BE2C (cell line): Measurements from ENCODE around the gene CREB1. TPM values are rescaled to one million over a fixed set of nuclear protein-coding genes. Genes with fewer than 3 reads are reported as not detected.

Experiments
- DNase-seq: peaks from one replicate; pipeline ENCODE4 v3.0.0-alpha.2; 2020
- H3K27me3 ChIP-seq: fragments of 250-450 bp; sonication (Bioruptor Pico); 2 replicates; pipeline ENCODE4 v1.5.1; 2020; ENCODE audit warnings: mild to moderate bottlenecking
- H3K36me3 ChIP-seq: fragments of 250-450 bp; sonication (Bioruptor Pico); 2 replicates; pipeline ENCODE4 v1.5.1; 2020; ENCODE audit warnings: mild to moderate bottlenecking
- H3K4me1 ChIP-seq: fragments of 250-450 bp; sonication (Bioruptor Pico); 2 replicates; pipeline ENCODE4 v1.5.1; 2020
- H3K4me3 ChIP-seq: 2 replicates; pipeline ENCODE4 v1.5.1; 2011; ENCODE audit warnings: low read depth, low read length
- H3K9me3 ChIP-seq: fragments of 250-450 bp; sonication (Bioruptor Pico); 2 replicates; pipeline ENCODE4 v1.5.1; 2020
- polyA plus RNA-seq: library from polyadenylated mRNA; unstranded; fragments of >200 nt; gene quantifications from one replicate; pipeline ENCODE4 v1.2.1, GENCODE V29; 2012; ENCODE audit warnings: low read depth, missing spikeins; ENCODE audit not compliant: insufficient read length, insufficient read depth
- TF ChIP-seq, protein P1 (sequence below): IDR thresholded peaks from 2 replicates; pipeline ENCODE4 v1.5.1; 2012; ENCODE audit warnings: mild to moderate bottlenecking, low read depth, low read length

The CREB1 gene
- polyA plus RNA-seq: 27.1 TPM

DNA sequence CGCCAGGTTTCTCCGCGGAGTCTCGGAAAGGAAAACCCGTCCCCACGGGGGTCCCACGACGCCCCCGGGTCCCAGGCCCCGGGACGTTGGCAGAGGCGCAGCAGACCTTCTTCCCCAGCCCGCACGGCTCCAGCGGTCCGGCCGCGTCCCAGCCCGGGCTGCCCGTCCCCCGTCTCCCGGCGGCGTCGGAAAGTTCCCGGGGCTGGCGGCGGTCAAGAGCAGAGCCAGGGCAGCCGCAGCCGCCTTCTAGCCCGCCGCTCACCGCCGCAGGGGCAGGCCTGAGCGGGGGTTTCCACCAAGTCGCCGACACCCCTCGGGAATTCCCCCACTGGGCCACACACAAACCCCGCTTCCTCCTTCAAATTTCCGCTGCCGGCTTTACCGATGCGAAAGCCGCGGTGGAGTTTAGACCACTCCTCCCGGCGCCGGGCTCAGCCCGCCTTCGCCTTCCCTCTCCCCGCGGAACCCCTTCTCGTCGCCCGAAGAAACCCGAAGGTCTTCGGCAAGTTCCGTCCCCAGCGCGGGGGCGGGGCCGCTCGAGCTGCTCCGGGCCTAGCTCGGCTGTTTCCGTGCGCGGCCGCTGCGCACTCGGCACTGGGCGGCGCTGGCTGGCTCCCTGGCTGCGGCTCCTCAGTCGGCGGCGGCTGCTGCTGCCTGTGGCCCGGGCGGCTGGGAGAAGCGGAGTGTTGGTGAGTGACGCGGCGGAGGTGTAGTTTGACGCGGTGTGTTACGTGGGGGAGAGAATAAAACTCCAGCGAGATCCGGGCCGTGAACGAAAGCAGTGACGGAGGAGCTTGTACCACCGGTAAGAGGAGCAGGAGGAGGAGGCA, at the start of gene CREB1:
Gene CREB1 (plus strand): TSS at position 633 of the 830 bp plus-strand sequence. CDS start 25,674 bp downstream, outside the sequence.
- Histone ChIP-seq H3K36me3 (no peaks in the 10 kb centered on the region), H3K9me3 (no peaks in the 10 kb centered on the region), H3K27me3 (no peaks in the 10 kb centered on the region), H3K4me1 (no peaks in the 10 kb centered on the region), H3K4me3 (peak within 1 kb of the TSS; percentile 99)
- TF ChIP-seq, protein P1, sequence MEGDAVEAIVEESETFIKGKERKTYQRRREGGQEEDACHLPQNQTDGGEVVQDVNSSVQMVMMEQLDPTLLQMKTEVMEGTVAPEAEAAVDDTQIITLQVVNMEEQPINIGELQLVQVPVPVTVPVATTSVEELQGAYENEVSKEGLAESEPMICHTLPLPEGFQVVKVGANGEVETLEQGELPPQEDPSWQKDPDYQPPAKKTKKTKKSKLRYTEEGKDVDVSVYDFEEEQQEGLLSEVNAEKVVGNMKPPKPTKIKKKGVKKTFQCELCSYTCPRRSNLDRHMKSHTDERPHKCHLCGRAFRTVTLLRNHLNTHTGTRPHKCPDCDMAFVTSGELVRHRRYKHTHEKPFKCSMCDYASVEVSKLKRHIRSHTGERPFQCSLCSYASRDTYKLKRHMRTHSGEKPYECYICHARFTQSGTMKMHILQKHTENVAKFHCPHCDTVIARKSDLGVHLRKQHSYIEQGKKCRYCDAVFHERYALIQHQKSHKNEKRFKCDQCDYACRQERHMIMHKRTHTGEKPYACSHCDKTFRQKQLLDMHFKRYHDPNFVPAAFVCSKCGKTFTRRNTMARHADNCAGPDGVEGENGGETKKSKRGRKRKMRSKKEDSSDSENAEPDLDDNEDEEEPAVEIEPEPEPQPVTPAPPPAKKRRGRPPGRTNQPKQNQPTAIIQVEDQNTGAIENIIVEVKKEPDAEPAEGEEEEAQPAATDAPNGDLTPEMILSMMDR: no peak
- DNase-seq: peak; percentile 98

DNA sequence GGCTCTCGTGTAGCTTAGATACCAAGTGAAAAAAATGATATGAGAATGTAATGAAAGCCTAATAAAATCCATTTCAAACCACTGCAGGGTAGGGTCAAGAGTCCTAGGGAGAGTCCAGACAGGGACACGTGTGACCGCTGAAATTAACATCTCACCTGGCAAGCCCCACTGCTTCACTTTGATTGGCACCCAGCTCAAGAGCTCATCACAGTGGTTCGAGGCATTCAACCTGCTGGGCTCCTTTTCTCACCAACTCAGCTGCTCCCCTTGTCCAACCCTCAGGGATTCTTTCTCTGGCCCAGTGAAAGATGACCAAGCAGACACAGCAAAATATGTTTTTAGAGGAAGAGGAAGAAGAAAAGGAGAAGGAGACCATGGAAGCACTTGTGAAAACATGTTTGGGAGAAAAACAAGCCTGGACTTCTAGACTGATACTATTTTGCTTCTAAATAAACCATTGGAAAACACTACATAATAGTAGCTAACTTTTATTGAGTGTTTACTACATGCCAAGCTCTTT, 49.2 kb upstream of the CREB1 start:
- Histone ChIP-seq H3K4me1 (no peaks in the 10 kb centered on the region), H3K27me3 (no peaks in the 10 kb centered on the region), H3K4me3 (no peak overlapping the region), H3K36me3 (no peaks in the 10 kb centered on the region), H3K9me3 (no peaks in the 10 kb centered on the region; the same call in 1 of the 2 replicates)
- TF ChIP-seq, protein P1: no peak
- DNase-seq: no peak

DNA sequence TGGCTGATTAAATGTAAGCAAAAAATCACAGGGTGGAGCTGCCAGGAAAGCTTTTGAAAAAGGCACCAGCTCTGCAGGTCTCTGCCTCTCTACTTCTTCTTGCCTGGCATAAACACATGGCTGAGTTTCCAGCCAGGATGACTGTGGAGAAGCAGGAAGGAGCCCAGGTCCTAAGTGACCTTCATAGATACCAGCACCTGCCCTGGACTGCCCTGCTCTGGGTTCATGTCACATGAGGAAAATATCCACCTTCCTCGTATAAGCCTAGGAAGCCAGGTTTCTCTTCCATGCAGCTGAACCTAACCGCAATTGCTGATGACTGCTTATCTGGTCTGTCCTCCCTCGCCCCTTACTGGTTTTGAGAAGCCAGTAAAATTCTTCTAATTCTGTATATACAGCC, 47.8 kb upstream of the CREB1 start:
- no peaks in the 10 kb centered on the region; the same call in 1 of the 2 replicates for H3K9me3 ChIP-seq
- no peaks in the 10 kb centered on the region for H3K27me3 ChIP-seq
- H3K4me3 ChIP-seq: no peak overlapping the region
- no peak for DNase-seq
- no peaks in the 10 kb centered on the region for H3K36me3 ChIP-seq
- no peaks in the 10 kb centered on the region for H3K4me1 ChIP-seq
- TF ChIP-seq, protein P1: no peak

DNA sequence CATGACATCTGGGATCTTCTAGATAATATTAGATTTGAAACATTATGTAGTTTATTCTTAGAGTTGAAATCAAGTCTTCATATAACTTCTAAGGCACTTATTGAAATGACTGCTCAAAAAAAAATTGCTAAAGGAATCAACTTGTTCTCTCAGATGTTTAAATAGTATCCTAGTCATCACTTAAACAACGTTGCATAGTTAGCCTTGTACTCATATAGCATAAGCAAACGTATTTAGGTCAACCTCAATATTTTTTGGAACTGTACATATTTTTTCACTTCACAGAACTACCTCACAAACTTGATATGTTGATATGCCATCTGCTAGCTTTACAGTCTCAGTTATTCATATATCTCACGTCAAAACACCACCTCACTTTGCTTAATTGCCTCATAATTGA, 47.1 kb upstream of the CREB1 start:
- TF ChIP-seq, protein P1: no peak
- no peaks in the 10 kb centered on the region for H3K27me3 ChIP-seq
- no peak for DNase-seq

DNA sequence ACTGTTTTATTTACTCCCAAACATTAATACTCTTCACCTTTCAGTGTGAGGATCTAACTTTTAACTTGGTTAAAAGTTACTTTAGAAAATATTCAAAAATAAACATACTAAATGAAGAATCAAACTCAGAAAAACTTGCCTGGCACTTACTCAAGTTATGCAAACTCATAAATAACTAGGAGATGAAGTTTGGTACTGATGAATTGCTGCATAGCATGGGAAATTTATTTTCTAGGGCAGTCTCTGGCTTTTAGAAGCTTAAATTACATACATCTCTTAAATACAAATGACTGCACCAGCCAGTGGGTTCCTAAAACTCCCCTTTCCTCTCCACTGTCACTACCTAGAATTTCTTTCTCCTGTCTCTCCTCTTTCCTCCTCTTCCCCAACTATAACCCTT, 46.7 kb upstream of the CREB1 start:
- no peaks in the 10 kb centered on the region for H3K36me3 ChIP-seq
- TF ChIP-seq, protein P1: no peak
- no peak overlapping the region for H3K4me3 ChIP-seq
- no peak for DNase-seq
- H3K9me3 ChIP-seq: no peaks in the 10 kb centered on the region; the same call in 1 of the 2 replicates
- no peaks in the 10 kb centered on the region for H3K27me3 ChIP-seq
- no peaks in the 10 kb centered on the region for H3K4me1 ChIP-seq

More for the DNA sequence above, 47.1 kb upstream of the CREB1 start:
- Histone ChIP-seq H3K9me3 (no peaks in the 10 kb centered on the region; the same call in 1 of the 2 replicates), H3K36me3 (no peaks in the 10 kb centered on the region), H3K4me3 (no peak overlapping the region), H3K4me1 (no peaks in the 10 kb centered on the region)

DNA sequence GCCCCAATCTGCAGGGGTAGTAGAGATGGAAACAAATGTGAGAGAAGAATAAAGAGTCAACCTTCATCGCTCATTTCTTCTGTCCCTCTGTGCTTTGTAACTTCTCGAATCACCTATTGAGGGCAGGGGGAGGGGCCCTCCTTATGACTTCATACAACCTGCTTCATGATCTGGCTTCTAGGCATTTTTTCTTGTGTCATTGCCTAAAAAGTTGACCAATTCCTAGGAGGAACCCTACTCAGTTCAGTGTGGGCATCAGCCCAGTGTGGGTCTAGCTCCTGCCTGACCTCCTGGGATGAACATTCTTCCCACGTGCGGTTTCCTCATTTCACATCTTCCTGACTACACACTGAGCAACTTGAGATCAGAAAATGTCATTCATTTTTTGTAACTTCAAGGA, 46.3 kb upstream of the CREB1 start:
- Histone ChIP-seq H3K9me3 (no peaks in the 10 kb centered on the region; the same call in 1 of the 2 replicates), H3K27me3 (no peaks in the 10 kb centered on the region), H3K36me3 (no peaks in the 10 kb centered on the region), H3K4me1 (no peaks in the 10 kb centered on the region), H3K4me3 (no peak overlapping the region)
- TF ChIP-seq, protein P1: no peak
- DNase-seq: no peak
